H9 (cell line): ENCODE measurements around the gene PIK3CG. TPM values are rescaled to one million over a fixed set of nuclear protein-coding genes. Genes with fewer than 3 reads are reported as not detected.

ENCODE experiments used
- DNase-seq: peaks from one replicate; pipeline ENCODE4 v3.0.0-alpha.2; 2017
- H2AFZ ChIP-seq: one replicate; pipeline ENCODE4 v1.6.1; 2013; ENCODE audit warnings: mild to moderate bottlenecking, low read length, control low read depth, moderate library complexity
- H2AK5ac ChIP-seq: 2 replicates; pipeline ENCODE4 v1.6.1; 2013; ENCODE audit warnings: low read length, control low read depth, mixed read lengths; ENCODE audit not compliant: insufficient read length
- H2BK120ac ChIP-seq: one replicate; pipeline ENCODE4 v1.6.1; 2013; ENCODE audit warnings: low read depth, mild to moderate bottlenecking, low read length, control low read depth, inconsistent platforms; ENCODE audit not compliant: poor library complexity, severe bottlenecking
- H2BK12ac ChIP-seq: 2 replicates; pipeline ENCODE4 v1.6.1; 2013; ENCODE audit warnings: low read length, control low read depth, mixed read lengths, low read depth; ENCODE audit not compliant: insufficient read length
- H2BK15ac ChIP-seq: 2 replicates; pipeline ENCODE4 v1.6.1; 2013; ENCODE audit warnings: low read depth, low read length, control low read depth
- H2BK20ac ChIP-seq: one replicate; pipeline ENCODE4 v1.6.1; 2013; ENCODE audit warnings: low read depth, mild to moderate bottlenecking, low read length, control low read depth, inconsistent platforms; ENCODE audit not compliant: poor library complexity, severe bottlenecking
- H2BK5ac ChIP-seq: 2 replicates; pipeline ENCODE4 v1.6.1; 2013; ENCODE audit warnings: low read length, control low read depth, mixed read lengths; ENCODE audit not compliant: insufficient read length
- H3K14ac ChIP-seq: 2 replicates; pipeline ENCODE4 v1.6.1; 2013; ENCODE audit warnings: low read length, control low read depth; ENCODE audit not compliant: insufficient read depth
- H3K18ac ChIP-seq: 2 replicates; pipeline ENCODE4 v1.6.1; 2013; ENCODE audit warnings: low read depth, mild to moderate bottlenecking, mixed read lengths, low read length, control low read depth; ENCODE audit not compliant: insufficient read length
- H3K23ac ChIP-seq: 2 replicates; pipeline ENCODE4 v1.6.1; 2013; ENCODE audit warnings: low read length, control low read depth, mixed read lengths, low read depth; ENCODE audit not compliant: insufficient read length
- H3K23me2 ChIP-seq: 2 replicates; pipeline ENCODE4 v1.6.1; 2013; ENCODE audit warnings: low read depth, mild to moderate bottlenecking, mixed read lengths, low read length, control low read depth; ENCODE audit not compliant: insufficient read length, poor library complexity, severe bottlenecking
- H3K27ac ChIP-seq: 2 replicates; pipeline ENCODE4 v1.5.1; 2013; ENCODE audit warnings: low read length, control low read depth, mixed read lengths, low read depth; ENCODE audit not compliant: insufficient read length
- H3K27me3 ChIP-seq: 2 replicates; pipeline ENCODE4 v1.6.1; 2013; ENCODE audit warnings: low read length, control low read depth, inconsistent platforms; ENCODE audit not compliant: insufficient read depth
- H3K4ac ChIP-seq: 2 replicates; pipeline ENCODE4 v1.6.1; 2013; ENCODE audit warnings: low read depth, mild to moderate bottlenecking, control low read depth, inconsistent platforms, low read length, moderate library complexity
- H3K4me1 ChIP-seq: 2 replicates; pipeline ENCODE4 v1.6.1; 2013; ENCODE audit warnings: low read length, control low read depth, inconsistent platforms; ENCODE audit not compliant: insufficient read depth
- H3K4me2 ChIP-seq: 2 replicates; pipeline ENCODE4 v1.6.1; 2013; ENCODE audit warnings: low read length, control low read depth, mixed read lengths; ENCODE audit not compliant: insufficient read length, insufficient read depth
- H3K56ac ChIP-seq: 2 replicates; pipeline ENCODE4 v1.6.1; 2013; ENCODE audit warnings: low read depth, mild to moderate bottlenecking, mixed read lengths, low read length, control low read depth; ENCODE audit not compliant: insufficient read length
- H3K79me1 ChIP-seq: 2 replicates; pipeline ENCODE4 v1.6.1; 2013; ENCODE audit warnings: low read depth, mild to moderate bottlenecking, moderate library complexity, low read length, control low read depth, inconsistent platforms; ENCODE audit not compliant: insufficient read depth, poor library complexity, severe bottlenecking
- H3K79me2 ChIP-seq: 2 replicates; pipeline ENCODE4 v1.6.1; 2013; ENCODE audit warnings: low read length, control low read depth, inconsistent platforms; ENCODE audit not compliant: insufficient read depth
- H3K9ac ChIP-seq: 2 replicates; pipeline ENCODE4 v1.6.1; 2013; ENCODE audit warnings: low read length, control low read depth, mixed read lengths; ENCODE audit not compliant: insufficient read length; ENCODE audit errors: extremely low read depth
- H3K9me3 ChIP-seq: one replicate; pipeline ENCODE4 v1.6.1; 2013; ENCODE audit warnings: low read depth, low read length, inconsistent platforms; ENCODE audit not compliant: control insufficient read depth
- H3T11ph ChIP-seq: one replicate; pipeline ENCODE4 v1.6.1; 2013; ENCODE audit warnings: mild to moderate bottlenecking, low read length, control low read depth, inconsistent platforms
- H4K20me1 ChIP-seq: one replicate; pipeline ENCODE4 v1.6.1; 2013; ENCODE audit not compliant: control insufficient read depth, insufficient read length, insufficient read depth
- H4K5ac ChIP-seq: 2 replicates; pipeline ENCODE4 v1.6.1; 2013; ENCODE audit warnings: low read depth, mild to moderate bottlenecking, mixed read lengths, low read length, control low read depth; ENCODE audit not compliant: insufficient read length
- H4K8ac ChIP-seq: replicated peaks from 2 replicates; pipeline ENCODE4 v1.6.1; 2013; ENCODE audit warnings: low read length, control low read depth, mixed read lengths, low read depth; ENCODE audit not compliant: insufficient read length
- H4K91ac ChIP-seq: 2 replicates; pipeline ENCODE4 v1.6.1; 2013; ENCODE audit warnings: low read depth, mild to moderate bottlenecking, moderate library complexity, mixed read lengths, low read length, control low read depth; ENCODE audit not compliant: insufficient read length
- H3K27ac Mint-ChIP-seq, 3 experiments: 2 replicates in 2 of 3; 3 replicates in 1 of 3; pipeline ENCODE4 v1.8.0; 2020 to 2021; ENCODE audit warnings: mixed read lengths in 3 of 3, mild to moderate bottlenecking in 1 of 3, moderate library complexity in 1 of 3
- H3K27me3 Mint-ChIP-seq: 2 replicates; pipeline ENCODE4 v1.8.0; 2021; ENCODE audit warnings: low read depth, mild to moderate bottlenecking, moderate library complexity, mixed read lengths
- H3K36me3 Mint-ChIP-seq, 3 experiments: 2 replicates in 2 of 3; 3 replicates in 1 of 3; pipeline ENCODE4 v1.8.0; 2020 to 2021; ENCODE audit warnings: low read depth in 3 of 3, mixed read lengths in 3 of 3; ENCODE audit not compliant: insufficient read depth in 1 of 3
- H3K4me1 Mint-ChIP-seq, 2 experiments: 2 replicates each; pipeline ENCODE4 v1.8.0; 2020; ENCODE audit warnings: mixed read lengths in 2 of 2
- H3K4me3 Mint-ChIP-seq, 2 experiments: 2 replicates in 1 of 2; 3 replicates in 1 of 2; pipeline ENCODE4 v1.8.0; 2020 to 2021; ENCODE audit warnings: mild to moderate bottlenecking in 2 of 2, mixed read lengths in 2 of 2, moderate library complexity in 1 of 2
- H3K9me3 Mint-ChIP-seq, 2 experiments: 2 replicates in 1 of 2; 3 replicates in 1 of 2; pipeline ENCODE4 v1.8.0; 2020; ENCODE audit warnings: mild to moderate bottlenecking in 2 of 2, mixed read lengths in 2 of 2, moderate library complexity in 1 of 2
- WGBS: extraction: QIAGEN DNeasy Blood & Tissue Kit; methylation state at CpG from one replicate; pipeline ENCODE4 v1.1.7; 2013; ENCODE audit warnings: missing lambda C conversion rate, low lambda C conversion rate, mixed read lengths; ENCODE audit not compliant: insufficient read length; ENCODE audit errors: extremely low coverage; 5-methylcytosine and 5-hydroxymethylcytosine counted together
- total RNA-seq: library from RNA; stranded (reverse); gene quantifications from 2 replicates; pipeline ENCODE4 v1.2.1, GENCODE V29; 2021
- TF ChIP-seq, protein P1 (sequence below): fragments of 200-600 bp; sonication (generic); conservative IDR thresholded peaks from 3 replicates; pipeline ENCODE4 v1.8.0; 2021; ENCODE audit warnings: antibody characterized with exemption, mild to moderate bottlenecking

PIK3CG gene
- total RNA-seq, 1 experiment from 2014 or later, result not detected

DNA sequence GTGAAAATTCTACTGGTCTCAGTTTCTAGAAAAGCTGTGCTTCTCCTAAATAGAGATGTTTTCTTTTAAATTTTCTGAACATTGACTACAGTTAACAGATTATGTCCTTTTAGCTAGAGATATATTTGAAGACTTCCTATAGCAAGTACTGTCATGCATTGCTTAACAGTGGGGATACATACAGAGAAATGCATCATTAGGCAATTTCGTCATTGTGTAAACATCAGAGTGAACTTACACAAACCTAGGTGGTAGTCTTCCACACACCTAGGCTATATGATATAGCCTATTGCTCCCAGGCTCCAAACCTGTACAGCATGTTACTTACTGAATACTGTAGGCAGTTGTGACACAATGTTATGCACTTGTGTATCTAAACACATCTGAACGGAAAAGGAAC is 28.5 kb downstream of the PIK3CG start:
- H2AFZ ChIP-seq, result no peak overlapping the region
- no peak overlapping the region for H2BK5ac ChIP-seq
- H4K91ac ChIP-seq, result no peak overlapping the region
- H2BK12ac ChIP-seq, result no peak overlapping the region
- H2BK20ac ChIP-seq, result no peak overlapping the region
- H2BK120ac ChIP-seq, result no peak overlapping the region
- H3K23ac ChIP-seq, result no peak overlapping the region
- no CpG with 5 or more reads among the region's 2 CpGs for WGBS
- no peaks in the 10 kb centered on the region for H4K20me1 ChIP-seq
- TF ChIP-seq, protein P1, sequence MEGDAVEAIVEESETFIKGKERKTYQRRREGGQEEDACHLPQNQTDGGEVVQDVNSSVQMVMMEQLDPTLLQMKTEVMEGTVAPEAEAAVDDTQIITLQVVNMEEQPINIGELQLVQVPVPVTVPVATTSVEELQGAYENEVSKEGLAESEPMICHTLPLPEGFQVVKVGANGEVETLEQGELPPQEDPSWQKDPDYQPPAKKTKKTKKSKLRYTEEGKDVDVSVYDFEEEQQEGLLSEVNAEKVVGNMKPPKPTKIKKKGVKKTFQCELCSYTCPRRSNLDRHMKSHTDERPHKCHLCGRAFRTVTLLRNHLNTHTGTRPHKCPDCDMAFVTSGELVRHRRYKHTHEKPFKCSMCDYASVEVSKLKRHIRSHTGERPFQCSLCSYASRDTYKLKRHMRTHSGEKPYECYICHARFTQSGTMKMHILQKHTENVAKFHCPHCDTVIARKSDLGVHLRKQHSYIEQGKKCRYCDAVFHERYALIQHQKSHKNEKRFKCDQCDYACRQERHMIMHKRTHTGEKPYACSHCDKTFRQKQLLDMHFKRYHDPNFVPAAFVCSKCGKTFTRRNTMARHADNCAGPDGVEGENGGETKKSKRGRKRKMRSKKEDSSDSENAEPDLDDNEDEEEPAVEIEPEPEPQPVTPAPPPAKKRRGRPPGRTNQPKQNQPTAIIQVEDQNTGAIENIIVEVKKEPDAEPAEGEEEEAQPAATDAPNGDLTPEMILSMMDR, result no peak
- no peaks in the 10 kb centered on the region for H3K27me3 ChIP-seq
- H3K27ac ChIP-seq, result no peak overlapping the region
- no peak overlapping the region for H3T11ph ChIP-seq
- no peaks in the 10 kb centered on the region; a peak in 2 of 5 replicates for H3K9me3 Mint-ChIP-seq
- H2BK15ac ChIP-seq, result no peak overlapping the region
- H3K9me3 ChIP-seq, result no peaks in the 10 kb centered on the region
- H3K27me3 Mint-ChIP-seq, result no peaks in the 10 kb centered on the region
- H3K4me3 Mint-ChIP-seq, result no peak overlapping the region
- H4K5ac ChIP-seq, result no peak overlapping the region
- H2AK5ac ChIP-seq, result no peak overlapping the region
- H3K79me1 ChIP-seq, result no peaks in the 10 kb centered on the region
- no peaks in the 10 kb centered on the region for H3K23me2 ChIP-seq
- H3K56ac ChIP-seq, result no peak overlapping the region
- H4K8ac ChIP-seq, result no peak overlapping the region
- H3K18ac ChIP-seq, result no peak overlapping the region
- H3K4me2 ChIP-seq, result no peak overlapping the region
- DNase-seq, result no peak
- H3K27ac Mint-ChIP-seq, result no peak overlapping the region
- no peak overlapping the region for H3K9ac ChIP-seq
- no peak overlapping the region for H3K4ac ChIP-seq
- no peaks in the 10 kb centered on the region; a peak in 1 of 7 replicates for H3K36me3 Mint-ChIP-seq
- peaks cover 5 to 15% of the 10 kb centered on the region in 2 experiments for H3K4me1 Mint-ChIP-seq
- no peak overlapping the region for H3K14ac ChIP-seq
- no peaks in the 10 kb centered on the region for H3K79me2 ChIP-seq
- no peaks in the 10 kb centered on the region; the same call in 1 of the 2 replicates for H3K4me1 ChIP-seq
